ENCODE data around the gene TTC23L. TPM values are rescaled to one million over a fixed set of nuclear protein-coding genes. Genes with fewer than 3 reads are reported as not detected.

Gene TTC23L
- total RNA-seq, 1 experiment from 2014 or later, result 1.9 TPM

GRCh38 chr5:34913072-34913471 is 74.1 kb downstream of the TTC23L start:
- H3K4me3 Mint-ChIP-seq, result no peak overlapping the region
- DNase-seq (ENCODE audit: low spot score) (no peak), ATAC-seq (no peak)
- H3K36me3 Mint-ChIP-seq, result peaks cover 39% of the 10 kb centered on the region
- ChIA-PET CTCF (no interaction called here), POLR2A (no interaction called here)
- TF ChIP-seq OVOL2 (CRISPR knock-in tag; IDR thresholded peaks at IDR 0.05; ENCODE audit: borderline replicate concordance) (no peak), TEAD4 (CRISPR knock-in tag; IDR thresholded peaks at IDR 0.05) (no peak), USF1 (CRISPR knock-in tag; IDR thresholded peaks at IDR 0.05) (no peak), ZNF121 (CRISPR knock-in tag; IDR thresholded peaks at IDR 0.05) (no peak), PRRX2 (CRISPR knock-in tag; IDR thresholded peaks at IDR 0.05) (no peak), ZNF671 (CRISPR knock-in tag; IDR thresholded peaks at IDR 0.05) (no peak), GTF2I (CRISPR knock-in tag; conservative IDR thresholded peaks at IDR 0.05) (no peak)
- TF ChIP-seq, protein P1, sequence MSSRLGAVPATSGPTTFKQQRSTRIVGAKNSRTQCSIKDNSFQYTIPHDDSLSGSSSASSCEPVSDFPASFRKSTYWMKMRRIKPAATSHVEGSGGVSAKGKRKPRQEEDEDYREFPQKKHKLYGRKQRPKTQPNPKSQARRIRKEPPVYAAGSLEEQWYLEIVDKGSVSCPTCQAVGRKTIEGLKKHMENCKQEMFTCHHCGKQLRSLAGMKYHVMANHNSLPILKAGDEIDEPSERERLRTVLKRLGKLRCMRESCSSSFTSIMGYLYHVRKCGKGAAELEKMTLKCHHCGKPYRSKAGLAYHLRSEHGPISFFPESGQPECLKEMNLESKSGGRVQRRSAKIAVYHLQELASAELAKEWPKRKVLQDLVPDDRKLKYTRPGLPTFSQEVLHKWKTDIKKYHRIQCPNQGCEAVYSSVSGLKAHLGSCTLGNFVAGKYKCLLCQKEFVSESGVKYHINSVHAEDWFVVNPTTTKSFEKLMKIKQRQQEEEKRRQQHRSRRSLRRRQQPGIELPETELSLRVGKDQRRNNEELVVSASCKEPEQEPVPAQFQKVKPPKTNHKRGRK (CRISPR knock-in tag; IDR thresholded peaks at IDR 0.05; ENCODE audit: borderline replicate concordance), result no peak
- H3K4me1 Mint-ChIP-seq, result peaks cover 25% of the 10 kb centered on the region
- no peaks in the 10 kb centered on the region for H3K27me3 Mint-ChIP-seq (ENCODE audit: low read depth)
- no peak overlapping the region for H3K27ac Mint-ChIP-seq
- H3K9me3 Mint-ChIP-seq, result no peaks in the 10 kb centered on the region

GRCh38 chr5:34914671-34915138 is 75.7 kb downstream of the TTC23L start:
- ChIA-PET CTCF (interaction anchor here (1.1 to 2.2 kb wide), 8 partner anchors 15 to 440 kb away, joined by 3 to 19 read pairs (median 8); partner anchors contain the start of gene DNAJC21), POLR2A (interaction anchor here (1.0 to 3.4 kb wide), 8 partner anchors 8 to 439 kb away, joined by 3 to 59 read pairs (median 4); partner anchors contain the start of genes DNAJC21 and TTC23L)
- ATAC-seq (peak; percentile 24), DNase-seq (ENCODE audit: low spot score) (peak; percentile 30)
- H3K36me3 Mint-ChIP-seq, result peaks cover 29% of the 10 kb centered on the region
- H3K4me3 Mint-ChIP-seq, result no peak overlapping the region
- no peak overlapping the region for H3K27ac Mint-ChIP-seq
- TF ChIP-seq FOXK1 (CRISPR knock-in tag; IDR thresholded peaks at IDR 0.05) (0 out of 2 replicates have a peak, but pooled peaks have one; percentile 19), PRRX2 (CRISPR knock-in tag; IDR thresholded peaks at IDR 0.05) (no peak)
- no peaks in the 10 kb centered on the region for H3K27me3 Mint-ChIP-seq (ENCODE audit: low read depth)
- peaks cover 25% of the 10 kb centered on the region for H3K4me1 Mint-ChIP-seq
- no peaks in the 10 kb centered on the region for H3K9me3 Mint-ChIP-seq

GRCh38 chr5:34915139-34915855 is 76.3 kb downstream of the TTC23L start, which contains the start of the genes BRIX1 and RAD1:
BRIX1 (plus strand) TSS chr5:34915711; CDS start chr5:34915739, 28 bp downstream.
RAD1 (minus strand) TSS chr5:34915504; CDS start chr5:34914892, 612 bp downstream.
- H3K36me3 Mint-ChIP-seq, result peaks cover 28% of the 10 kb centered on the region
- POLR2A ChIA-PET, result interaction anchor here (0.9 to 3.4 kb wide), 9 partner anchors 9 to 440 kb away, joined by 3 to 59 read pairs (median 4); partner anchors contain the start of genes DNAJC21 and TTC23L
- TF ChIP-seq ZNF232 (CRISPR knock-in tag; IDR thresholded peaks at IDR 0.05) (no peak; the same call in 1 of the 2 replicates), ZNF138 (CRISPR knock-in tag; conservative IDR thresholded peaks at IDR 0.05) (no peak), GABPB1 (CRISPR knock-in tag; IDR thresholded peaks at IDR 0.05) (peak; percentile 82), ARID4B (CRISPR knock-in tag; IDR thresholded peaks at IDR 0.05; ENCODE audit: borderline replicate concordance) (0 out of 2 replicates have a peak, but pooled peaks have one; percentile 75), ZNF423 (CRISPR knock-in tag; IDR thresholded peaks at IDR 0.05) (no peak), RORB (CRISPR knock-in tag; IDR thresholded peaks at IDR 0.05) (no peak), MYBL2 (CRISPR knock-in tag; IDR thresholded peaks at IDR 0.05) (peak; percentile 78), HMGA2 (CRISPR knock-in tag; IDR thresholded peaks at IDR 0.05) (0 out of 2 replicates have a peak, but pooled peaks have one; percentile 5), TEAD1 (CRISPR knock-in tag; IDR thresholded peaks at IDR 0.05) (peak; percentile 81), MAX (CRISPR knock-in tag; IDR thresholded peaks at IDR 0.05) (peak; percentile 91), FOXK1 (CRISPR knock-in tag; IDR thresholded peaks at IDR 0.05) (peak; percentile 94), SP1 (CRISPR knock-in tag; conservative IDR thresholded peaks at IDR 0.05) (peak; percentile 87)
- TF ChIP-seq, protein P2, sequence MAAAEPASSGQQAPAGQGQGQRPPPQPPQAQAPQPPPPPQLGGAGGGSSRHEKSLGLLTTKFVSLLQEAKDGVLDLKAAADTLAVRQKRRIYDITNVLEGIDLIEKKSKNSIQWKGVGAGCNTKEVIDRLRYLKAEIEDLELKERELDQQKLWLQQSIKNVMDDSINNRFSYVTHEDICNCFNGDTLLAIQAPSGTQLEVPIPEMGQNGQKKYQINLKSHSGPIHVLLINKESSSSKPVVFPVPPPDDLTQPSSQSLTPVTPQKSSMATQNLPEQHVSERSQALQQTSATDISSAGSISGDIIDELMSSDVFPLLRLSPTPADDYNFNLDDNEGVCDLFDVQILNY (CRISPR knock-in tag; IDR thresholded peaks at IDR 0.05), result peak; percentile 93
- TF ChIP-seq, protein P3, sequence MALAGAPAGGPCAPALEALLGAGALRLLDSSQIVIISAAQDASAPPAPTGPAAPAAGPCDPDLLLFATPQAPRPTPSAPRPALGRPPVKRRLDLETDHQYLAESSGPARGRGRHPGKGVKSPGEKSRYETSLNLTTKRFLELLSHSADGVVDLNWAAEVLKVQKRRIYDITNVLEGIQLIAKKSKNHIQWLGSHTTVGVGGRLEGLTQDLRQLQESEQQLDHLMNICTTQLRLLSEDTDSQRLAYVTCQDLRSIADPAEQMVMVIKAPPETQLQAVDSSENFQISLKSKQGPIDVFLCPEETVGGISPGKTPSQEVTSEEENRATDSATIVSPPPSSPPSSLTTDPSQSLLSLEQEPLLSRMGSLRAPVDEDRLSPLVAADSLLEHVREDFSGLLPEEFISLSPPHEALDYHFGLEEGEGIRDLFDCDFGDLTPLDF (CRISPR knock-in tag; IDR thresholded peaks at IDR 0.05), result peak; percentile 76; the same call in 1 of the 2 replicates

More at GRCh38 chr5:34915139-34915855, 76.3 kb downstream of the TTC23L start, which contains the start of the genes BRIX1 and RAD1:
- Mint-ChIP-seq H3K27ac (no peak within 1 kb of the TSS), H3K4me3 (no peak within 1 kb of the TSS), H3K27me3 (ENCODE audit: low read depth) (no peaks in the 10 kb centered on the region), H3K9me3 (no peaks in the 10 kb centered on the region), H3K4me1 (peaks cover 25% of the 10 kb centered on the region)
- ATAC-seq (peak; percentile 99), DNase-seq (ENCODE audit: low spot score) (peak; percentile 96)
- CTCF ChIA-PET, result interaction anchor here (0.9 to 2.2 kb wide), 10 partner anchors 14 to 440 kb away, joined by 3 to 19 read pairs (median 7); partner anchors contain the start of genes DNAJC21 and TTC23L
